Mucosa of rectum (tissue), 2 donors: ENCODE results near the gene PREPL.

ENCODE experiments used
- H3K27ac ChIP-seq, 2 donors: one replicate each; pipeline ENCODE4 v1.7.0; 2013; ENCODE audit warnings: inconsistent platforms in 2 of 2, low read depth in 2 of 2, low read length in 2 of 2
- H3K27me3 ChIP-seq, 2 donors: one replicate each; pipeline ENCODE4 v1.7.0; 2013; ENCODE audit warnings: low read length in 2 of 2; ENCODE audit not compliant: control insufficient read depth in 2 of 2, insufficient read depth in 2 of 2
- H3K36me3 ChIP-seq, 2 donors: one replicate each; pipeline ENCODE4 v1.7.0; 2013; ENCODE audit warnings: low read length in 2 of 2; ENCODE audit not compliant: control insufficient read depth in 2 of 2, insufficient read depth in 2 of 2
- H3K4me1 ChIP-seq, 2 donors: one replicate each; pipeline ENCODE4 v1.7.0; 2013; ENCODE audit warnings: low read length in 2 of 2, mild to moderate bottlenecking in 1 of 2; ENCODE audit not compliant: control insufficient read depth in 2 of 2, insufficient read depth in 2 of 2
- H3K4me3 ChIP-seq, 2 donors: one replicate each; pipeline ENCODE4 v1.7.0; 2013; ENCODE audit warnings: low read length in 2 of 2
- H3K9ac ChIP-seq, 2 donors: one replicate each; pipeline ENCODE4 v1.7.0; 2013; ENCODE audit warnings: low read length in 2 of 2, low read depth in 1 of 2, mild to moderate bottlenecking in 1 of 2
- H3K9me3 ChIP-seq, 2 donors: one replicate each; pipeline ENCODE4 v1.7.0; 2013; ENCODE audit warnings: low read length in 2 of 2; ENCODE audit not compliant: control insufficient read depth in 2 of 2
- donor health status: healthy.
- donor health status: Normal muscosa, but diverticular disease.

The PREPL gene

DNA sequence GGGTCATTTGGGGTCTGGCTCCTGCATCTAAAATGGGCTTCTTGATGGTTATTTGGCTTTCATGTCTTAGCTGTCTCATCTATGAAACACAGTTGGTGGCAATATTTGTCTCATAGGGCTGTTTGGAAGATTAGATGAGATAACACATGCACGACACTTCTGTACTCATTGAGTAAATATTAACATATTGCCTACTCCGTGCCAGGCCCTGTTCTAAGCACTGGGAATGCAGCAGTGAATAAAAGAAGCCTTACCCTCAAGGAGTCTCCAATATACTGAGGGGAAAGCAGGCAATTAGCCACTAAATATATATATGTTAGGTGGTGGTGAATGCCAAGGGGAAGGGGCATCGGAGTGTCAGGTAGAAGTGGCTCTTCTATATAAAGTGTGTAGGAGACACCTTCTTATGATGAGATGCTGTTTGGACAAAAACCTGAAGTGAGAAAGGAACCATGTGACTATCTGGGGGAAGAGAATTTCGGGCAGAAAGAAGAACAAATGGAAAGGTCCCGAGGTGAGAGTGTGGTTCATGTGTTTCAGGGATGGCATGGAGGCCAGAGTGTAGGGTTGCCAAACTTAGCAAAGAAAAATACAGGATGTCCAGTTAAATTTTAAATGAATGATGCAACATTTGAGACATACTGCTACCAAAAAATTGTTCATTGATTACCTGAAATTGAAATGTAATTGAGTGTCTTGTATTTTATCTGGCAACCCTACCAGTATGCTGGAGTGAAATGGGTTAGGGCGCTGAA, 74.2 kb downstream of the PREPL start:
- Histone ChIP-seq H3K9me3 (no peaks in the 10 kb centered on the region), H3K9ac (no peak overlapping the region), H3K27me3 (no peaks in the 10 kb centered on the region), H3K4me1 (peaks cover 11 to 21% of the 10 kb centered on the region in 2 donors), H3K4me3 (no peak overlapping the region), H3K36me3 (no peaks in the 10 kb centered on the region), H3K27ac (no peak overlapping the region)

DNA sequence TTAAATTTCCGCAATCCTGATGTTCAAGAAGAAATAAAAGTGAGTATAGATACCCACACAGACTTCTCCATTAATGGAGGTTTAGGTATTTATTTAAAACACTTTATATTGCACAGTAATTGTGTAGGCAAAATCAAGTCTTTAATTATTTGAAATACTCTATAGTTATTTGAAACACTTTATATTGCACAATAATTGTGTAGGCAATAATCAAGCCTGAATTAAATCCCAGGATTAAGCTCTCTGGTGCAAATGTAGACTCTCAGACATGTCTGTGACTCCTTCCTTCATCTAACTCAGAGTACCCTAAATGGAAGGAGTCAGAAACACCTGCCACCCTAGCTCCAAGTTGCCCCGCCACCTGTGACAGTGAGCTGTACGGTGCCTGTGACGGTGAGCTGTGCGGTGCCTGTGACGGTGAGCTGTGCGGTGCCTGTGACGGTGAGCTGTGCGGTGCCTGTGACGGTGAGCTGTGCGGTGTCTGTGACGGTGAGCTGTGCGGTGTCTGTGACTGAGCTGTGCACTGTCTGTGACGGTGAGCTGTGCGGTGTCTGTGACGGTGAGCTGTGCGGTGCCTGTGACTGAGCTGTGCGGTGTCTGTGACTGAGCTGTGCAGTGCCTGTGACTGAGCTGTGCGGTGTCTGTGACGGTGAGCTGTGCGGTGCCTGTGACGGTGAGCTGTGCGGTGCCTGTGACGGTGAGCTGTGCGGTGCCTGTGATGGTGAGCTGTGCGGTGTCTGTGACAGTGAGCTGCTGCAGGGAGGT, 75.0 kb downstream of the PREPL start:
- no peak overlapping the region for H3K27ac ChIP-seq
- H3K36me3 ChIP-seq, result no peaks in the 10 kb centered on the region
- peaks cover 6 to 14% of the 10 kb centered on the region in 2 donors for H3K4me1 ChIP-seq
- H3K27me3 ChIP-seq, result no peaks in the 10 kb centered on the region
- H3K9ac ChIP-seq, result no peak overlapping the region
- H3K9me3 ChIP-seq, result no peaks in the 10 kb centered on the region
- no peak overlapping the region for H3K4me3 ChIP-seq

DNA sequence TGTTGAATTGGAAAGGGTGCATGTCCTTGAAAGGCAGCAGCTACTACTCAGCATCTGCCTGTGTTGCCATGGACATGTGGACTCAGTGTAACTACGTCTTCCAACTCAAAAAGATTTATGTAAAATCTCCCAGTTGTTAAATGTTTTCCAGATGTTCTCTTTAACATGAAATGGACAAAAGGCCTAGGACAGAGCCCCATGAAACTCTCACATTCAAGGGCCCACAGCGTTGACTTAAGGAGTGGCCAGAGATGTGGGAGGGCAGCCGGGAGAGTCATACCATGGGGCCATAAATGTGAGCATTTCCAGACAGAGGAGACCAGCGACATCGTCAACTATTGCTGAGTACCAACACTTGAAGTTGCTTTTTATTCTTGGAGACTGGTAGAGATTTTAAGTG, 76.1 kb downstream of the PREPL start:
- H3K4me1 ChIP-seq, result peaks cover 0 to 7% of the 10 kb centered on the region in 2 donors
- H3K27me3 ChIP-seq, result no peaks in the 10 kb centered on the region
- no peaks in the 10 kb centered on the region for H3K36me3 ChIP-seq
- no peak overlapping the region for H3K9ac ChIP-seq
- H3K9me3 ChIP-seq, result no peaks in the 10 kb centered on the region
- H3K27ac ChIP-seq, result no peak overlapping the region
- H3K4me3 ChIP-seq, result no peak overlapping the region

DNA sequence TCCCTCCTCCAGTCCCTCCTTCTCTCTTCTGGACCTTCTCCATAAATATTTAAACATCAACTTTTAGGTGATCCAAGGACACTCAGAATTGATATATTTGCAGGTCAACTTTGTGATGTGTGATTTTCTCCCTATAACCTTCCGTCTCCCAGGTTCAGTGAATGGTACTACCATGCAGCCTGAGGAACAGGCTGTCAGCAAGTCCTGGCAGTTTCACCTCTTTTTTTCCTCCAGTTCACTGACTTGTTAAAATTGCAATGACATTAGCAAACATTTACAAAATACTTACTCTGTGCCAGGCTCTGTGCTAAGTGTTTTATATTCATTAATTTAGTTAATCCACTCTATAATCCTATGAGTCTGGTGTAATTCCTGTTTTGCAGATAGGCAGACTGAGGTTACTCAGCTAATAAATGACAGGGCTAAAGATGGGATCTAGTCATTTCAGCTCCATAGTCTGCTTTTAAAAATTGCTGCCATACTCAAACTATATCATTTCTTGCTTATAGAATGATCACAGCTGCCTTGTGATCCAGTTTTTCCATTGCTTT, 78.1 kb downstream of the PREPL start:
- H3K36me3 ChIP-seq, result no peaks in the 10 kb centered on the region
- no peak overlapping the region for H3K4me3 ChIP-seq
- peaks cover 0 to 3% of the 10 kb centered on the region in 2 donors for H3K27me3 ChIP-seq
- H3K4me1 ChIP-seq, result peaks cover 0 to 7% of the 10 kb centered on the region in 2 donors
- no peak overlapping the region for H3K27ac ChIP-seq
- H3K9me3 ChIP-seq, result no peaks in the 10 kb centered on the region
- no peak overlapping the region for H3K9ac ChIP-seq

DNA sequence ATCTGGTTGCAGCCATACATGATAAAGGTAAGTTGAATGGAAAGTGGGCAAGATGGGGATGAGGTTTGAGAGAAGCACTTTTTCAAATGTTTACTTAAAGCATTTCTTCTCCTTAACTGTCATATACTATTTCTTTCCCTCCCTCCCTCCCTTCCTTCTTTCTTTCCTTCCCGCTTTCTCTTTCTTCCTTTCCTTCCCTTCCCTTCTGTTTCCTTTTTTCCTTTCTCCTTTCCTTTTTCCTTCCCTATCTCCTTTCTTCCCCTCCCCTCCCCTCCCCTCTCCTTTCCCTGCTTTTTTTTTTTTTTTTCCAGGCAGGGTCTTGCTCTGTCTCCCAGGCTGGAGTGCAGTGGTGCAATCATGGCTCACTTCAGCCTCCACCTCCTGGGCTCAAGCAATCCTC, 80.4 kb downstream of the PREPL start:
- H3K27ac ChIP-seq, result no peak overlapping the region
- H3K36me3 ChIP-seq, result no peaks in the 10 kb centered on the region
- H3K4me1 ChIP-seq, result peaks cover 7 to 8% of the 10 kb centered on the region in 2 donors
- H3K27me3 ChIP-seq, result peaks cover 0 to 3% of the 10 kb centered on the region in 2 donors
- H3K4me3 ChIP-seq, result no peak overlapping the region
- H3K9me3 ChIP-seq, result no peaks in the 10 kb centered on the region
- H3K9ac ChIP-seq, result no peak overlapping the region

DNA sequence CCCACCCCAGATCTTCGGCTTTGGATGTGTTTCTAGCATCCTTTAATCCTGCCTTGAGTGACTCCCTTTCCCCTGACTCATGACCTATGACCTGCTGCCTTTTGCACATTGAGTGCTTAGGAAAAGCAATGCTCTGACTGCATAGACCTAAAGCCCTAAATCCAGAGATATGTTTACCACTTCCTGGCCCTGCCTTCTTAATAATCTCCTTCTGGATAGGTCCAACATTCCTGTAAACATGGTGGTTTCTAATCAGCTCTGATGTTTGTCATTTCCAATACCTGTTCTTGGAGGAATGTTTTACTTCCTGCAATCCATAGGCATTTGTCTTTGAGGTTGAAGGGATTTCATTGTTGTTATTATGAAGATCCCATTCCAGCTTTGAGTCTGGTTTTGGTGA, 83.8 kb downstream of the PREPL start:
- Histone ChIP-seq H3K9ac (no peak overlapping the region), H3K9me3 (no peaks in the 10 kb centered on the region), H3K27ac (no peak overlapping the region)

DNA sequence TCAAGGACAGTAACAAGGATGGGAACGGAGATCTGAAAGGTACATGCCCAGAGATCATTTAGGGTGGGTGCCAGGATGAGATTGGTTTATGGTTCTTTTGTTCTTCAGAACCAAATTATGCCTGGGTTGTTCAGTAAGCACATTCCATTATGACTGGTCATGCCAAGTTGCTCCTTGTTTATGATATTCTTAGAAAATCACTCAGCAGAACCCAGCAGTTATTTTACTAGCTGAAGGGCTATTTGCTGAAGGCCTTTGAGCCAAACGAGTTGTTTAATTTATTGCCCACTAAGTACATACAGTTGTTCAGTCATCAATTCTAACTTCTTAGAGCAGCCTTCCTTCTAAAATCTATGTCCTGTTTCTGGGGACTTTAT, 85.4 kb downstream of the PREPL start:
- Histone ChIP-seq H3K4me3 (peak overlapping the region; percentile 59 to 67), H3K9me3 (no peaks in the 10 kb centered on the region), H3K36me3 (no peaks in the 10 kb centered on the region), H3K4me1 (peaks cover 10% of the 10 kb centered on the region in 2 donors), H3K27ac (peak overlapping the region; percentile 70 to 83), H3K27me3 (peaks cover 0 to 3% of the 10 kb centered on the region in 2 donors), H3K9ac (peak overlapping the region in 1 of 2 donors; percentile 18)

More for the DNA sequence above, 83.8 kb downstream of the PREPL start:
- peaks cover 10% of the 10 kb centered on the region in 2 donors for H3K4me1 ChIP-seq
- H3K36me3 ChIP-seq, result no peaks in the 10 kb centered on the region
- H3K27me3 ChIP-seq, result peaks cover 0 to 3% of the 10 kb centered on the region in 2 donors
- peak overlapping the region; percentile 3 to 67 for H3K4me3 ChIP-seq

DNA sequence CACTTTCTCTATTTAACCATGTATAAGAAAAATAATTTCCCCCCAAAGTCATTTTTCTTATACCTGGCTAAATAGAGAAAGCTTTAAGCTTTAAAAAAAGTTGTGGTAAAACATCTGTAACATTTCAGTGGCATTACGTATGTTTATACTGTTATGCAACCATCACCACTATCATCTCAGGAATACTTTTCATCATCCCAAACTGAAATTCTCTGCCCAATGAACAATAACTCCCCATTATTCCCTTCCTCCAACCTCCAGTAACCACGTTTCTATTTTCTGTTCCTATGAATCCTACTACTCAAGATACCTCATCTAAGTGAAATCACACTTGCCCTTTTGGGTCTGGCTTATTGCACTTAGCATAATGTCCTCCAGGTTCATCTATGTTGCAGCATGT, 87.7 kb downstream of the PREPL start:
- H3K4me1 ChIP-seq, result peaks cover 10% of the 10 kb centered on the region in 2 donors

DNA sequence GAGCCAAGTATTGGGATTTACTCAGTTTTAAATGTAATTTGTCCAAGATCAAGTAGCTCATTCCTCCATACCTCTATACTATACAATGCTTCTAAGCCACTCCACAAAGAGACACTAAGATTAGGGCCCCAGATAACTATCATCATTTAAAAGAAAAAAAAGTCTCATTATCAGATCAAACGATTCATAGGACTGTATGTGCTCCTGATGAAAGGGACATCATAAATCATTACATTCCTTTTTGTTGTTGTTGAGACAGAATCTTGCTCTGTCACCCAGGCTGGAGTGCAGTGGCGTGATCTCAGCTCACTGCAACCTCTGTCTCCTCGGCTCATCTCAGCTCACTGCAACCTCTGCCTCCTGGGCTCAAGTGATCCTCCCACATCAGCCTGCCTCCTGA, 88.2 kb downstream of the PREPL start:
- Histone ChIP-seq H3K27me3 (no peaks in the 10 kb centered on the region), H3K9me3 (no peaks in the 10 kb centered on the region), H3K9ac (no peak overlapping the region), H3K27ac (no peak overlapping the region), H3K4me3 (no peak overlapping the region), H3K36me3 (no peaks in the 10 kb centered on the region), H3K4me1 (peaks cover 10% of the 10 kb centered on the region in 2 donors)

More for the DNA sequence above, 87.7 kb downstream of the PREPL start:
- H3K9ac ChIP-seq, result no peak overlapping the region
- no peaks in the 10 kb centered on the region for H3K9me3 ChIP-seq
- H3K36me3 ChIP-seq, result no peaks in the 10 kb centered on the region
- no peak overlapping the region for H3K27ac ChIP-seq
- no peak overlapping the region for H3K4me3 ChIP-seq
- H3K27me3 ChIP-seq, result no peaks in the 10 kb centered on the region

DNA sequence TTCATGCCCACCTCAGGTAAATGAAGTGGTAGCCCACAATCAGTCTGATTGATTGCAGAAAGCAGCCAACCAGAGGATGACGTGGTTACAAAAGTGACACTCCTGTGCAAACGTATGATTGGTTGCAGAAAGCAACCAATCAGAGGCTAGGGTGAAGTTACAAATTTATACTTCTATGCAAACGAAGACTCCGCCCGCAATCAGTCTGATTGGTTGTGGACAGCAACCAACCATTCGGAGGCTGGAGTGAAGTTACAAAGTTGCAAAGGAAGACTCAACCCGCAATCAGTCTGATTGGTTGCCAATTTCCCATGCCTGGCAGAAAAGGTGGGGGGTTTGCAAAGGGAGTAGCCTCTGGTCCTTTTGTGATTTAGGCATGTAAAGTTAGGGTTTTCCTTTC, 90.0 kb downstream of the PREPL start:
- H3K36me3 ChIP-seq, result no peaks in the 10 kb centered on the region
- H3K27ac ChIP-seq, result no peak overlapping the region
- no peaks in the 10 kb centered on the region for H3K9me3 ChIP-seq
- H3K9ac ChIP-seq, result no peak overlapping the region
- H3K4me3 ChIP-seq, result no peak overlapping the region
- no peaks in the 10 kb centered on the region for H3K27me3 ChIP-seq
- peaks cover 4 to 6% of the 10 kb centered on the region in 2 donors for H3K4me1 ChIP-seq
